ENCODE results near the gene AOC3. TPM values are rescaled to one million over a fixed set of nuclear protein-coding genes. Genes with fewer than 3 reads are reported as not detected.

Gene AOC3
- total and polyA plus RNA-seq, 2 of the 13 experiments (the other 11 are each of a cell fraction or from before 2014, with no cell fraction given): 8.7 to 51.7 TPM

- TF ChIP-seq ZNF280B (CRISPR knock-in tag; IDR thresholded peaks at IDR 0.05; ENCODE audit: borderline replicate concordance): no peak
- no peak for TF ChIP-seq ONECUT2 (CRISPR knock-in tag; IDR thresholded peaks at IDR 0.05)
- TF ChIP-seq BORCS8-MEF2B (CRISPR knock-in tag; IDR thresholded peaks at IDR 0.05): 0 out of 2 replicates have a peak, but pooled peaks have one; percentile 40
- TF ChIP-seq FLYWCH1 (CRISPR knock-in tag; IDR thresholded peaks at IDR 0.05): no peak
- TF ChIP-seq BATF2 (CRISPR knock-in tag; IDR thresholded peaks at IDR 0.05): no peak
- TF ChIP-seq ZNF460 (CRISPR knock-in tag; IDR thresholded peaks at IDR 0.05; ENCODE audit: borderline replicate concordance): peak; percentile 85; the same call in 1 of the 2 replicates
- TF ChIP-seq BCLAF1 (IDR thresholded peaks at IDR 0.05): no peak
- no peak for TF ChIP-seq ZNF496 (CRISPR knock-in tag; IDR thresholded peaks at IDR 0.05; ENCODE audit: insufficient replicate concordance)
- 0 out of 2 replicates have a peak, but pooled peaks have one; percentile 76 for TF ChIP-seq EEA1 (CRISPR knock-in tag; IDR thresholded peaks at IDR 0.05; ENCODE audit: borderline replicate concordance)
- no peak for TF ChIP-seq PRDM4 (CRISPR knock-in tag; IDR thresholded peaks at IDR 0.05; ENCODE audit: borderline replicate concordance)
- TF ChIP-seq CERS6 (CRISPR knock-in tag; IDR thresholded peaks at IDR 0.05): no peak
- no peak for TF ChIP-seq ZC3H13 (CRISPR knock-in tag; IDR thresholded peaks at IDR 0.05)
Observed at GRCh38 chr17:42877037-42877436, 26.0 kb downstream of the AOC3 start (continued).

Measured in HepG2 (cell line).